Spleen (tissue), 11 donors: Measurements from ENCODE around the gene DBNL. TPM values are rescaled to one million over a fixed set of nuclear protein-coding genes. Genes with fewer than 3 reads are reported as not detected.
"Not testable (repeated sequence)": the region's sequence is repeated elsewhere in the genome, so short reads cannot be mapped to it uniquely, and the experiment has no call there.

ENCODE experiments used
- DNase-seq: peaks from one replicate; pipeline ENCODE4 v3.0.0-alpha.2; 2020
- H3K27ac ChIP-seq, 8 donors: fragments of 200-600 bp; sonication (generic) in 7 of 8; 1 replicate in 4 of 8; 2 replicates in 4 of 8; pipeline versions ENCODE4 v1.5.0 to v1.8.0; 2016 to 2021; ENCODE audit warnings: inconsistent platforms in 4 of 8, mild to moderate bottlenecking in 4 of 8, moderate library complexity in 1 of 8
- H3K27me3 ChIP-seq, 7 donors: fragments of 200-600 bp; sonication (generic) in 6 of 7; replicated peaks in 1 of 7; 1 replicate in 4 of 7; 2 replicates in 3 of 7; pipeline versions ENCODE4 v1.5.0 to v1.8.0; 2016 to 2021; ENCODE audit warnings: inconsistent platforms in 3 of 7, mild to moderate bottlenecking in 1 of 7
- H3K36me3 ChIP-seq, 6 donors: fragments of 200-600 bp; sonication (generic) in 5 of 6; 1 replicate in 4 of 6; 2 replicates in 2 of 6; pipeline versions ENCODE4 v1.5.0 to v1.8.0; 2016 to 2021; ENCODE audit warnings: inconsistent platforms in 2 of 6
- H3K4me1 ChIP-seq, 6 donors: fragments of 200-600 bp; sonication (generic) in 5 of 6; 1 replicate in 3 of 6; 2 replicates in 3 of 6; pipeline versions ENCODE4 v1.5.0 to v1.8.0; 2016 to 2021; ENCODE audit warnings: inconsistent platforms in 3 of 6
- H3K4me3 ChIP-seq, 8 donors: fragments of 200-600 bp; sonication (generic) in 7 of 8; 1 replicate in 4 of 8; 2 replicates in 4 of 8; pipeline versions ENCODE4 v1.5.0 to v1.8.0; 2016 to 2021; ENCODE audit warnings: inconsistent platforms in 4 of 8, mild to moderate bottlenecking in 4 of 8, moderate library complexity in 2 of 8
- H3K9me3 ChIP-seq, 8 donors: fragments of 200-600 bp; sonication (generic) in 7 of 8; 1 replicate in 4 of 8; 2 replicates in 4 of 8; pipeline versions ENCODE4 v1.5.0 to v1.8.0; 2016 to 2021; ENCODE audit warnings: inconsistent platforms in 4 of 8
- POLR2A ChIP-seq, 3 donors: fragments of 450-650 bp; IDR thresholded peaks; one replicate each; pipeline ENCODE4 v1.5.1; 2017; ENCODE audit warnings: antibody characterized with exemption in 3 of 3, mild to moderate bottlenecking in 1 of 3
- POLR2AphosphoS5 ChIP-seq, 3 donors: sonication (generic); formaldehyde crosslinking; IDR thresholded peaks; one replicate each; pipeline ENCODE4 v1.5.1; 2017; ENCODE audit warnings: antibody characterized with exemption in 3 of 3
- WGBS, 5 donors: extraction: QIAGEN DNeasy Blood & Tissue Kit in 3 of 5; methylation state at CpG; one replicate each; pipeline versions ENCODE4 v1.1.5 to v1.1.7; 2013 to 2018; 5-methylcytosine and 5-hydroxymethylcytosine counted together
- intact Hi-C: fragments of 100-400 bp; cut with DNase I; formaldehyde crosslinking; loops from one replicate; pipeline ENCODE4 v1.15.0; 2023; ENCODE audit warnings: low total_unique reads
- polyA plus RNA-seq, 3 donors: library from polyadenylated mRNA; stranded (reverse); fragments of 200-250 nt; gene quantifications; one replicate each; pipeline ENCODE4 v1.2.1, GENCODE V29; 2013
- total RNA-seq, 7 donors: library from RNA; depleted of rRNA in 3 of 7; stranded (reverse); fragments of >200 nt in 3 of 7; fragmentation: NEBNext Ultra II Directional in 4 of 7; extraction: Animal tissue kit (Norgen Biotek cat#: 25700) in 4 of 7; gene quantifications; one replicate each; pipeline versions ENCODE4 v1.1.0 to v1.2.1, GENCODE V29; 2016 to 2021
- TF ChIP-seq, protein P1 (sequence below), 11 experiments: fragments of 200-600 bp in 7 of 11; fragments of 450-650 bp in 4 of 11; sonication (generic) in 4 of 11; IDR thresholded peaks in 8 of 11; conservative IDR thresholded peaks in 3 of 11; 1 replicate in 7 of 11; 2 replicates in 4 of 11; pipeline versions ENCODE4 v1.4.0 to v1.8.0; 2016 to 2021; ENCODE audit warnings: antibody characterized with exemption in 11 of 11, inconsistent platforms in 4 of 11, mild to moderate bottlenecking in 1 of 11
- donor health status: healthy with polysubstance abuse.
- donor health status: DM: no; HTN: no; CAD: no; lungs with moderate emphysema.
- donor health status: DM: no; HTN: no; CAD: no.
- donor health status: Bipolar disorder and iron deficiency.
- donor health status: healthy.
- donor health status: DM: no; HTN: no; CAD: no.
- donor health status: DM: yes; HTN: yes; CAD: no.

Gene DBNL
- total and polyA plus RNA-seq, 10 donors, result 118 to 257 (median 206) TPM

DNA sequence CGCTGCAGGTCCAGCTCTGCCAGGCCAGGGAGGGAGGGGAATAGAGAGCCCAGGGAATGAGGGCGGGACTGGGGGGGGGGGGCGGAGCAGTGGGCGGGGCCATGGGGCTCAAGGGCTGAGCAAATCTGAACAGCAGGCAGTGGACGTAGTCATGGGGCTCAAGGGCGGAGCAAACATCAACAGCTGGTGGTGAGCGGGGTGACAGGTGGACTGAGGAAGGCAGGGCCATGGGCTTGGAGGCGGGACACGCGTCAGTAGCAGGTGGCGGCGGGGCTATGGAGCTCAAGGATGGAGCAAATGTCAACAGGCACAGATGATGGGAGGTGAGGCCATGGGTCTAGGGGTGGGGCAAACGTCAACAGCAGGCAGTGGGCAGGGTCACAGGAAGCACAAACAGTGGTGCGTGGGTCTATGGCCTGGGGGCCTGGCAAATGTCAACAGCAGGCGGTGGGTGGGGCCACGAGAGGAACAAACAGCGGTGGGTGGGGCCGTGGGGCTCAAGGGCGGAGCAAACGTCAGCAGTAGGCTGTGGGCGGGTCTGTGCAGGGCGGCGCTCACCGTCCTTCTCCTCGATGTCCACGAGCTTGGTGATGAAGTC, 5.4 kb upstream of the DBNL start:
- Histone ChIP-seq H3K4me3 (peak overlapping the region in 4 of 8 donors; percentile 25 to 64 (median 32)), H3K27ac (peak overlapping the region in 7 of 8 donors; percentile 61 to 89 (median 83)), H3K4me1 (peaks cover 5 to 26% (median 15%) of the 10 kb centered on the region in 6 donors)
- intact Hi-C loops, H3K27me3 ChIP-seq, H3K9me3 ChIP-seq, H3K36me3 ChIP-seq: not testable (repeated sequence)
- peak; percentile 97 for DNase-seq
- 2 to 18% (median 12%) methylated on average over 6 to 19 of the region's 26 CpGs for WGBS, 5 donors
- peak; percentile 43 to 67 (median 54) for TF ChIP-seq POLR2AphosphoS5 (IDR thresholded peaks at IDR 0.05)

DNA sequence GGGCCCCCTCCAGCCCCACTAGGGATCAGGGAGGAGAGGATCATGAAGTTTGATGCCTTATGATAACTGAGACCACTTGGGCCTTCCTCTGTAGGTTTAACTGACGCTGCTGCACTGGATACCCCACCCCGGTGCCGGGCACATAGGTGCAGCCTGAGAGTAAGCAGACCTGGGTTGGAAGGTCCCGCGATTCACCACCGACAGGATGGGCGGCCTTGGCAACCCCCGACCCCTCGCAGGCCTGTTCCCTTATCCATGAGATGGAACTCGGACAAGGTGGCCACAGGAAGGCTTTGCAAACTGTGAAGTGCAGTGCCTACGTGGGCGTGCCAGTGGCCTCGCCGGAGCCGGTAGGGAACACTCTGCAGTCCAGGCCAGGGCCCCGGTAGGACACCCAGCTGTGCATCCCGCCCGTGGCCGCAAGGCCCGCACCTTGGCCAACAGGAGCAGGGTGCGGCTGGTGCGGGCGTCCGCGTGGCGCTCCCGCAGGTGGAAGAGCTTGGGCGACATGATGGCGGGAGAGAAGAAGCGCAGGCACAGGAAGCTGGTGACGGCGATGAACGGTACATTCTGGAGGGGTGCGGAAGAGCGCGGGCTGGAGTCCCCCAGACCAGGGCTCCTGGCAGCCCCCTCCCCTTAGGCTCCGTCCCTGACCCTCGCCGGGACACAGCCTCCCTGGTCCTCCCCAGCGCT, 4.6 kb upstream of the DBNL start:
- 6 to 17% (median 9%) methylated on average over 6 to 18 of the region's 40 CpGs; no CpG with 5 or more reads in 2 of the 5 donors for WGBS, 5 donors
- intact Hi-C loops, H3K9me3 ChIP-seq, H3K36me3 ChIP-seq, H3K27me3 ChIP-seq: not testable (repeated sequence)
- peak; percentile 75 for DNase-seq
- peak overlapping the region in 7 of 8 donors; percentile 19 to 67 (median 35) for H3K4me3 ChIP-seq
- H3K4me1 ChIP-seq, result peaks cover 6 to 30% (median 18%) of the 10 kb centered on the region in 6 donors
- H3K27ac ChIP-seq, result peak overlapping the region in 7 of 8 donors; percentile 27 to 89 (median 79)

DNA sequence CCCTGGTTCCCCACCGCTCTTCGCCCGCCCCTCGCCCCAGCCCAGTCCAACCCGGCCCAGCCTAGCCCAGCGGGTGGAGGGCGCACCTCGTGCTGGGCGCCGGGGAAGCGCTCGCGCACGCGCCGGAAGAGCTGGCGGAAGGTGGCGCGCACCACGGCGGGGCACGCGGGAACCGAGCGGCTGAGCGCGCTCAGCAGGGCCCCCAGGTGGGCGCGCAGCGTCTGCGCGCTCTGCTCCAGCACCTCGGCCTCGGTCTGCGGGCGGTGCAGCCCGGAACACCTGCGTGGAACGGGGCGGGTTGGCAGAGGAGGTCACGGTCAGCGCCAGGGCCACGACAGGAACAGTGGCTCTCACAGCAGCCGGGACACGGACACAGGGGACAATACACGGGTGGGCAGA, 4.0 kb upstream of the DBNL start:
- TF ChIP-seq POLR2AphosphoS5 (IDR thresholded peaks at IDR 0.05), result peak; percentile 17 to 66 (median 65)
- TF ChIP-seq, protein P1, sequence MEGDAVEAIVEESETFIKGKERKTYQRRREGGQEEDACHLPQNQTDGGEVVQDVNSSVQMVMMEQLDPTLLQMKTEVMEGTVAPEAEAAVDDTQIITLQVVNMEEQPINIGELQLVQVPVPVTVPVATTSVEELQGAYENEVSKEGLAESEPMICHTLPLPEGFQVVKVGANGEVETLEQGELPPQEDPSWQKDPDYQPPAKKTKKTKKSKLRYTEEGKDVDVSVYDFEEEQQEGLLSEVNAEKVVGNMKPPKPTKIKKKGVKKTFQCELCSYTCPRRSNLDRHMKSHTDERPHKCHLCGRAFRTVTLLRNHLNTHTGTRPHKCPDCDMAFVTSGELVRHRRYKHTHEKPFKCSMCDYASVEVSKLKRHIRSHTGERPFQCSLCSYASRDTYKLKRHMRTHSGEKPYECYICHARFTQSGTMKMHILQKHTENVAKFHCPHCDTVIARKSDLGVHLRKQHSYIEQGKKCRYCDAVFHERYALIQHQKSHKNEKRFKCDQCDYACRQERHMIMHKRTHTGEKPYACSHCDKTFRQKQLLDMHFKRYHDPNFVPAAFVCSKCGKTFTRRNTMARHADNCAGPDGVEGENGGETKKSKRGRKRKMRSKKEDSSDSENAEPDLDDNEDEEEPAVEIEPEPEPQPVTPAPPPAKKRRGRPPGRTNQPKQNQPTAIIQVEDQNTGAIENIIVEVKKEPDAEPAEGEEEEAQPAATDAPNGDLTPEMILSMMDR (IDR thresholded peaks at IDR 0.05 in 8 of 11, conservative IDR thresholded peaks at IDR 0.05 in 3 of 11), result peak in 8 of 11 experiments; percentile 10 to 60 (median 44)
- Histone ChIP-seq H3K4me3 (peak overlapping the region in 7 of 8 donors; percentile 19 to 67 (median 35)), H3K27ac (peak overlapping the region; percentile 27 to 89 (median 75)), H3K4me1 (peaks cover 8 to 35% (median 22%) of the 10 kb centered on the region in 6 donors)
- H3K36me3 ChIP-seq, intact Hi-C loops, H3K27me3 ChIP-seq, H3K9me3 ChIP-seq: not testable (repeated sequence)
- 0 to 1% (median 0%) methylated on average over 2 to 46 of the region's 46 CpGs for WGBS, 5 donors
- DNase-seq, result peak; percentile 93

DNA sequence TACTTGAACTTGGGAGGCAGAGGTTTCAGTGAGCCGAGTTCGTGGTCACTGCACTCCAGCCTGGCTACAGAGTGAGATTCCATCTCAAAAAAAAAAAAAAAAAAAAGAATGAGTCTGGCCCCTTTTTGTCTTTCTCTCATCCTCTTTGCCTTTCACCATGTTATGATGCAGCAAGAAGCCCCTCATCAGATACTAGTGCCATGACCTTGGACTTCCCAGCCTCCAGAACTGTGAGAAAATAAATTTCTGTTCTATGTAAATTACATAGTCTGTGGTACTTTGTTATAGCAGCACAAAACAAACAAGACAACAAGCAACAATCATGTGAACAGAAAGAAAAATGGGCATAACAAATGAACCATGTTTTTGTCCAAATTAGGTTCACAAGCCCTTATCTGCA, 2.3 kb upstream of the DBNL start:
- H3K27me3 ChIP-seq, result no peaks in the 10 kb centered on the region
- TF ChIP-seq POLR2AphosphoS5 (IDR thresholded peaks at IDR 0.05), result no peak
- TF ChIP-seq POLR2A (IDR thresholded peaks at IDR 0.05), result no peak
- TF ChIP-seq, protein P1 (IDR thresholded peaks at IDR 0.05 in 8 of 11, conservative IDR thresholded peaks at IDR 0.05 in 3 of 11), result no peak
- no peak overlapping the region for H3K27ac ChIP-seq
- H3K4me3 ChIP-seq, result no peak overlapping the region
- H3K9me3 ChIP-seq, result no peaks in the 10 kb centered on the region
- intact Hi-C loops, result no loop called here
- peaks cover 25 to 52% (median 40%) of the 10 kb centered on the region in 6 donors for H3K4me1 ChIP-seq
- 92 to 100% (median 99%) methylated on average over 2 of the region's 2 CpGs for WGBS, 5 donors
- peaks cover 0 to 8% (median 0%) of the 10 kb centered on the region in 6 donors for H3K36me3 ChIP-seq
- DNase-seq, result no peak

DNA sequence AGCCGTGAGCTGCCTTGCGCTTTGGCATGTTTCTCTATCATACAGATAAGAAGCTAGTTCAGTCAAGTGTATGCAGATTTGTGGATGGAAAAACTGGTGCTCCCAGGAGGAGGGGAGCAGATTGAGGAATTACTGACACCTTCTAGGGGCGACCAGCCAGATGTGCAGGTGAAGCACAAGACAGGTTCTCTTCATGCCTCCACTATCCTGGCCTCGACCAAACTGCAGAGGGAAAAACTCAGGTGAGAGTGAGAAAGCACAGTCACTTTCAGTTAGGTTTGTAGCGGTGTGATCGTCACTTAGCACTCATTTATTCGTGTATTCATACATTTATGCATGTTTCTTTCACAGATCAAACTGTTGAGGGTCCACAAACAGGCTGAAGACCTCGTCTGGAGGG, 600 bp upstream of the DBNL start:
- H3K27me3 ChIP-seq, result no peaks in the 10 kb centered on the region
- no peaks in the 10 kb centered on the region for H3K9me3 ChIP-seq
- DNase-seq, result no peak
- peaks cover 0 to 19% (median 2%) of the 10 kb centered on the region in 6 donors for H3K36me3 ChIP-seq
- H3K4me1 ChIP-seq, result peaks cover 35 to 69% (median 56%) of the 10 kb centered on the region in 6 donors
- H3K4me3 ChIP-seq, result peak overlapping the region; percentile 89 to 99 (median 94)
- TF ChIP-seq POLR2AphosphoS5 (IDR thresholded peaks at IDR 0.05) (no peak), POLR2A (IDR thresholded peaks at IDR 0.05) (no peak)
- TF ChIP-seq, protein P1 (IDR thresholded peaks at IDR 0.05 in 8 of 11, conservative IDR thresholded peaks at IDR 0.05 in 3 of 11), result no peak
- peak overlapping the region; percentile 98 to 100 (median 99) for H3K27ac ChIP-seq
- intact Hi-C loops, result no loop called here
- WGBS, 5 donors, result 18 to 34% (median 32%) methylated on average over 8 of the region's 8 CpGs
